DOHH2 (cell line): ENCODE data around the gene SMOC2.
"Not testable (repeated sequence)": the region's sequence is repeated elsewhere in the genome, so short reads cannot be mapped to it uniquely, and the experiment has no call there.

ENCODE experiments used
- H3F3A ChIP-seq: fragments of 200-600 bp; sonication (generic), shearing (Covaris generic); 2 replicates; pipeline ENCODE4 v1.6.0; 2016; ENCODE audit warnings: antibody characterized with exemption, mild to moderate bottlenecking; ENCODE audit not compliant: control insufficient read depth, insufficient read depth
- H3K27ac ChIP-seq: fragments of 200-600 bp; sonication (generic); 2 replicates; pipeline ENCODE4 v1.5.1; 2014; ENCODE audit warnings: low read depth, mild to moderate bottlenecking, low read length, moderate library complexity
- H3K27me3 ChIP-seq: fragments of 200-600 bp; sonication (generic); 2 replicates; pipeline ENCODE4 v1.6.1; 2014; ENCODE audit warnings: mild to moderate bottlenecking, low read length, mixed read lengths; ENCODE audit not compliant: control insufficient read depth
- H3K36me3 ChIP-seq: fragments of 200-600 bp; sonication (generic); 2 replicates; pipeline ENCODE4 v1.6.1; 2014; ENCODE audit warnings: mild to moderate bottlenecking, low read length, moderate library complexity, mixed read lengths; ENCODE audit not compliant: control insufficient read depth
- H3K4me1 ChIP-seq: fragments of 200-600 bp; sonication (generic); 2 replicates; pipeline ENCODE4 v1.6.1; 2014; ENCODE audit warnings: mild to moderate bottlenecking, low read length, mixed read lengths; ENCODE audit not compliant: control insufficient read depth
- H3K4me2 ChIP-seq: fragments of 200-600 bp; sonication (generic); 2 replicates; pipeline ENCODE4 v1.6.0; 2014; ENCODE audit warnings: mild to moderate bottlenecking, low read length, moderate library complexity
- H3K4me3 ChIP-seq: fragments of 200-600 bp; sonication (generic); 2 replicates; pipeline ENCODE4 v1.5.1; 2014; ENCODE audit warnings: mild to moderate bottlenecking, low read length, mixed read lengths
- H3K79me2 ChIP-seq: fragments of 200-600 bp; sonication (generic); 2 replicates; pipeline ENCODE4 v1.6.1; 2014; ENCODE audit warnings: mild to moderate bottlenecking, low read length, mixed read lengths; ENCODE audit not compliant: control insufficient read depth
- H3K9me2 ChIP-seq: fragments of 200-600 bp; sonication (generic); replicated peaks from 2 replicates; pipeline ENCODE4 v1.6.1; 2014; ENCODE audit warnings: mild to moderate bottlenecking, low read length, mixed read lengths; ENCODE audit not compliant: control insufficient read depth
- H3K9me3 ChIP-seq: fragments of 200-600 bp; sonication (generic); 2 replicates; pipeline ENCODE4 v1.6.1; 2014; ENCODE audit warnings: antibody characterized with exemption, low read length, mixed read lengths; ENCODE audit not compliant: control insufficient read depth, insufficient read depth
- H4K20me1 ChIP-seq: fragments of 200-600 bp; sonication (generic); 2 replicates; pipeline ENCODE4 v1.6.0; 2014; ENCODE audit warnings: low read depth, mild to moderate bottlenecking, antibody characterized with exemption, low read length, moderate library complexity; ENCODE audit not compliant: control insufficient read depth, insufficient read depth
- EZH2phosphoT487 ChIP-seq: fragments of 200-600 bp; sonication (generic); IDR thresholded peaks from 2 replicates; pipeline ENCODE4 v1.6.1; 2017; ENCODE audit warnings: borderline replicate concordance, mild to moderate bottlenecking, antibody characterized with exemption, low read length, moderate library complexity, mixed read lengths
- TF ChIP-seq, protein P1 (sequence below): fragments of 200-600 bp; sonication (generic); IDR thresholded peaks from one replicate; pipeline ENCODE4 v1.5.1; 2014; ENCODE audit warnings: antibody characterized with exemption, mild to moderate bottlenecking, low read depth, low read length; ENCODE audit not compliant: poor library complexity, severe bottlenecking

SMOC2 gene

DNA sequence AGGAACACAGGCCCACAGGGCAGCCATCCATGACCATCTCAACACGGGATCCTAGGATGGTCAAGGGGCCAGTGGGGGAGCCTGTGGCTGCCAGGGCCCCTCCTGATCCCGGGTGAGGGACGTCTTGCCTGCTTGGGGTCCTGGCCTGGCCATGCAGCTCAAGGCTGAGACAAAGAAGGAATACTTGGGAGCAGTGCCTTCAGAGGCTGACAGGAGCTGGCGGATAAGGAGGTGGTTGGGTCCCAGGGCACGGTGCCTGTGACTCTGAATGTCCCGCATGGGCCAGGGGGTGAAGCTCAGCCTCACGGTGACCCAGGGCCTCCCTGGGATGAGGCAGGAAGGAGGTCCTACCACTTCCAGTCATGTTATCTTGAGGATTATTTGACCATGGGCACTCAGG is 95.2 kb downstream of the SMOC2 start:
- TF ChIP-seq EZH2phosphoT487: no peak
- TF ChIP-seq, protein P1, sequence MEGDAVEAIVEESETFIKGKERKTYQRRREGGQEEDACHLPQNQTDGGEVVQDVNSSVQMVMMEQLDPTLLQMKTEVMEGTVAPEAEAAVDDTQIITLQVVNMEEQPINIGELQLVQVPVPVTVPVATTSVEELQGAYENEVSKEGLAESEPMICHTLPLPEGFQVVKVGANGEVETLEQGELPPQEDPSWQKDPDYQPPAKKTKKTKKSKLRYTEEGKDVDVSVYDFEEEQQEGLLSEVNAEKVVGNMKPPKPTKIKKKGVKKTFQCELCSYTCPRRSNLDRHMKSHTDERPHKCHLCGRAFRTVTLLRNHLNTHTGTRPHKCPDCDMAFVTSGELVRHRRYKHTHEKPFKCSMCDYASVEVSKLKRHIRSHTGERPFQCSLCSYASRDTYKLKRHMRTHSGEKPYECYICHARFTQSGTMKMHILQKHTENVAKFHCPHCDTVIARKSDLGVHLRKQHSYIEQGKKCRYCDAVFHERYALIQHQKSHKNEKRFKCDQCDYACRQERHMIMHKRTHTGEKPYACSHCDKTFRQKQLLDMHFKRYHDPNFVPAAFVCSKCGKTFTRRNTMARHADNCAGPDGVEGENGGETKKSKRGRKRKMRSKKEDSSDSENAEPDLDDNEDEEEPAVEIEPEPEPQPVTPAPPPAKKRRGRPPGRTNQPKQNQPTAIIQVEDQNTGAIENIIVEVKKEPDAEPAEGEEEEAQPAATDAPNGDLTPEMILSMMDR: no peak
- Histone ChIP-seq H3K4me2 (no peak overlapping the region), H3K27ac (no peak overlapping the region), H4K20me1 (no peaks in the 10 kb centered on the region), H3K4me3 (no peak overlapping the region), H3K27me3 (no peaks in the 10 kb centered on the region), H3F3A (no peaks in the 10 kb centered on the region), H3K9me3 (no peaks in the 10 kb centered on the region), H3K9me2 (no peaks in the 10 kb centered on the region), H3K36me3 (no peaks in the 10 kb centered on the region), H3K79me2 (no peaks in the 10 kb centered on the region), H3K4me1 (no peaks in the 10 kb centered on the region)

DNA sequence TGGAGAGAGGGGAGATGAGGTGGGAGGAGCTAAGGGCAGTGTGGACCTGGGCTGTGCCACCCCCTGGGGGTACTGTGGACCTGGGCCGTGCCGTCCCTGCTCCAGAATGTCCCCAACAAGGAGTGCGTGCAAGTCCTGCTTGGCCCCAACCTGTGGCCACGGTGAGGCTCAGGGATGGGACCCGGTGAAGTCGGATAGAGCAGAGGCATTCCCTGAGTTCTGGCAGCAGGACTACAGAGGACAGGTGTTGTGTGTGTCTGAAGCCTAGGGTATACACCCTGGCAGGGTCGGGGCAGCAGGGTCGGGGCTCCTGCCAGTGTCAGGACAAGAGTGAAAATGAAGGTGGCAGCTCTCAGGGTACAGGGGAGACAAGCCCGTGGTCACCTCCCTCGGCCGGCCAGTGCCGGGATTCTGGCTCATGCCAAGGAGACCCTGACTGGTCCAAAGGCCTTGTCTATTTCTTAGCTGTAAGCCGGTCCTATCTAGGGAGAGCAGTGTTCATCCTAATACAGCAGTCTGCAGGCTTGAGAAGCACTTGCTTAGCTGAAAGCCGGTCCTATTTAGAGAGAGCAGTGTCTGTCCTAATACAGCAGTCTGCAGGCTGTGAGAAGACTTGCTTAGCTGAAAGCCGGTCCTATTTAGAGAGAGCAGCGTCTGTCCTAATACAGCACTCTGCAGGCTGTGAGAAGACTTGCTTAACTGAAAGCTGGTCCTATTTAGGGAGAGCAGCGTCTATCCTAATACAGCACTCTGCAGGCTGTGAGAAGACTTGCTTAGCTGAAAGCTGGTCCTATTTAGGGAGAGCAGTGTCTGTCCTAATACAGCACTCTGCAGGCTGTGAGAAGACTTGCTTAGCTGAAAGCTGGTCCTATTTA is 95.9 kb downstream of the SMOC2 start:
- Histone ChIP-seq H3K27ac (no peak overlapping the region), H4K20me1 (no peaks in the 10 kb centered on the region), H3K9me2 (no peaks in the 10 kb centered on the region), H3K79me2 (no peaks in the 10 kb centered on the region), H3K36me3 (no peaks in the 10 kb centered on the region), H3K4me3 (no peak overlapping the region), H3K4me1 (no peaks in the 10 kb centered on the region), H3F3A (no peaks in the 10 kb centered on the region), H3K9me3 (no peaks in the 10 kb centered on the region), H3K4me2 (no peak overlapping the region), H3K27me3 (no peaks in the 10 kb centered on the region)
- no peak for TF ChIP-seq EZH2phosphoT487
- TF ChIP-seq, protein P1: no peak

DNA sequence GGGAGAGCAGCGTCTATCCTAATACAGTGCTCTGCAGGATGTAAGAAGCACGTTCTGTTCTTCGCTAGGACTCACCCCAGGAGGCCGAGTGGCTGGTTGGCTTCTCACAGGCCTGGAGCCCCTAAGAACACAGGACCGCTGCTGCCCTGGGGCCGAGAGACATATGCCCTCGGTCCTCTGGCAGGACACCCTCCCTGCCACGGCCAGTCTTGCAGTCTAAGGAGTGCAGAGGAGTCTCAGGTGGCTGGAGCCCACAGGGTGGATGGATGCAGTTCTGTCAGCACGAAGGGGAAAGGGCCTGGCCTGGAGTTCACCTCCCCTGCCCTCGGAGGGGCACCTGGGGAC is 96.5 kb downstream of the SMOC2 start:
- Histone ChIP-seq H3K9me2 (no peaks in the 10 kb centered on the region), H3K27ac (no peak overlapping the region), H3K4me2 (no peak overlapping the region), H3F3A (no peaks in the 10 kb centered on the region), H3K4me3 (no peak overlapping the region), H3K27me3 (no peaks in the 10 kb centered on the region), H3K36me3 (no peaks in the 10 kb centered on the region), H4K20me1 (no peaks in the 10 kb centered on the region), H3K9me3 (no peaks in the 10 kb centered on the region), H3K79me2 (no peaks in the 10 kb centered on the region), H3K4me1 (no peaks in the 10 kb centered on the region)
- no peak for TF ChIP-seq EZH2phosphoT487
- TF ChIP-seq, protein P1: no peak

DNA sequence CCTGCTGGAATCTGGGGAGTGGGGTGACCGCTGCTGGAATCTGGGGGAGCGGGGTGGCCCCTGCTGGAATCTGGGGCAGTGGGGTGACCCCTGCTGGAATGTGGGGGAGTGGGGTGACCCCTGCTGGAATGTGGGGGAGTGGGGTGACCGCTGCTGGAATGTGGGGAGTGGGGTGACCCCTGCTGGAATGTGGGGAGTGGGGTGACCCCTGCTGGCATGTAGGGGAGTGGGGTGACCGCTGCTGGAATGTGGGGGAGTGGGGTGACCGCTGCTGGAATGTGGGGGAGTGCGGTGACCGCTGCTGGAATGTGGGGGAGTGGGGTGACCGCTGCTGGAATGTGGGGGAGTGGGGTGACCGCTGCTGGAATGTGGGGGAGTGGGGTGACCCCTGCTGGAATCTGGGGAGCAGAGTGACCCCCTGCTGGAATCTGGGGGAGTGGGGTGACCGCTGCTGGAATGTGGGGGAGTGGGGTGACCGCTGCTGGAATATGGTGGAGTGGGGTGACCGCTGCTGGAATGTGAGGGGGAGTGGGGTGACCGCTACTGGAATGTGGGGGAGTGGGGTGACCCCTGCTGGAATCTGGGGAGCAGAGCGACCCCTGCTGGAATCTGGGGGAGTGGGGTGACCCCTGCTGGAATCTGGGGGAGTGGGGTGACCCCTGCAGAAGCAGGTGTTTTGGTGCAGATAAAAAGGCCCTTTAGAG is 97.4 kb downstream of the SMOC2 start:
- not testable (repeated sequence) for H3K4me2 ChIP-seq, H4K20me1 ChIP-seq, H3K27me3 ChIP-seq, H3F3A ChIP-seq, H3K4me1 ChIP-seq, H3K27ac ChIP-seq, H3K9me2 ChIP-seq, H3K79me2 ChIP-seq, H3K36me3 ChIP-seq, H3K9me3 ChIP-seq, H3K4me3 ChIP-seq
